ENCODE results near the gene IKZF3. TPM values are rescaled to one million over a fixed set of nuclear protein-coding genes. Genes with fewer than 3 reads are reported as not detected.
"Not testable (repeated sequence)": the region's sequence is repeated elsewhere in the genome, so short reads cannot be mapped to it uniquely, and the experiment has no call there.

Gene IKZF3
- total and polyA plus RNA-seq, 3 experiments from 2014 or later, result 119 to 138 (median 126) TPM

GRCh38 chr17:39867880-39868553, 3.9 kb upstream of the IKZF3 start, which contains the start of gene ZPBP2:
Gene ZPBP2, plus strand, starts transcription at chr17:39868202. Its CDS starts 153 bp downstream, at chr17:39868355.
- Mint-ChIP-seq H3K27me3 (peaks cover 0 to 3% of the 10 kb centered on the region in 2 donors), H3K27ac (peak within 1 kb of the TSS; percentile 96 to 99 (median 98)), H3K36me3 (peaks cover 0 to 15% (median 0%) of the 10 kb centered on the region in 3 donors), H3K4me1 (peaks cover 44 to 51% (median 44%) of the 10 kb centered on the region in 3 donors), H3K9me3 (no peaks in the 10 kb centered on the region), H3K4me3 (peak within 1 kb of the TSS; percentile 77 to 89 (median 84))
- Histone ChIP-seq H3K27ac (ENCODE audit: low read depth, low read length) (peak within 1 kb of the TSS; percentile 87), H3K4me3 (ENCODE audit: low read length) (peak within 1 kb of the TSS; percentile 55), H3K36me3 (ENCODE audit: insufficient read depth, low read length) (no peaks in the 10 kb centered on the region), H3K9me3 (ENCODE audit: low read length) (no peaks in the 10 kb centered on the region), H3K27me3 (ENCODE audit: insufficient read depth, low read length, poor library complexity, severe bottlenecking) (no peaks in the 10 kb centered on the region), H3K4me1 (ENCODE audit: insufficient read depth, low read length) (peaks cover 41% of the 10 kb centered on the region)
- ChIA-PET CTCF (interaction anchor here (0.8 to 1.1 kb wide), 2 partner anchors 113 to 138 kb away, joined by 3 read pairs; partner anchors contain the start of gene PSMD3), POLR2A (interaction anchor here (0.9 kb wide), 1 partner anchor 112 kb away, joined by 3 read pairs; no protein-coding TSS in a partner anchor)
- peak; percentile 35 to 72 (median 51) for DNase-seq

DNA sequence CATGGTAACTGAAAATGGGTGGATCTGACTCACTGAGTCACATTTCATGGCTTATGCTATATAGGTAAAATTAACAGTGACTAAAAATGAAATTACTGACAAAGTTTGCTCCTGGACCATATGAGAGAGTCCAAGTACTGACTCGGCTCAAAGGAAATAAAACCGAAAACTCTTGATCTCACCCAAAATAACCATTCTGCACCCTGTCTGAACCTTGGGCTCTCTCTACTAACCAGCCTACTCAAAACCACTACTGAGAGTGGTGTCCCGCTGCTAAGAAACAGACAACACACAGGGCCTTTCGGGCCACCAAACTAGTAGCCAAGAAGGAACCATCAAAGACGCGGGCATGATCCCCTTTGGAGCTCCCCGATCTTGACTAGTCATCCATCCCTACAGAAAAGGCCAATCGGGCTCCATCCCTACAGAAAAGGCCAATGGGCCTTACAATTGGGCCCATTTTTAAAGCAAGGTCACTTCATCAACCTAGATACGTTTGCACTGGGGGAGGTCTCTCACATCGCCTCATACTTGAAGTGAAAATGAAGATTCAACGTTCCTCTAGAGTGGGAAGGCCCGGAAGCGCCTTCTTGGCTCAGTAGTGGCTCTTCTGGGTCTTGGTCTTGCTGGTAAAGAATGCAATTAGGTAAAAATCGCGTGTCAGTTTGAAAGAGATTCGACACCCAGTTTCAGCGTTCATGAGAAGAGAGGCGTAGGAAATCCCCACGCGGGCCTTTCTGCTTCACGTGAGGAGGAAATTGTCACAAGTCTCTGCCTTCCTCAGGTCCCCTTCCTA, 3.2 kb upstream of the IKZF3 start:
- H3K9me3 ChIP-seq (ENCODE audit: low read length), result no peaks in the 10 kb centered on the region
- CTCF ChIA-PET, result no interaction called here
- H3K4me3 Mint-ChIP-seq, result peak overlapping the region; percentile 77 to 89 (median 84)
- H3K4me3 ChIP-seq (ENCODE audit: low read length), result peak overlapping the region; percentile 55
- peak overlapping the region; percentile 96 to 99 (median 98) for H3K27ac Mint-ChIP-seq
- peaks cover 0 to 15% (median 0%) of the 10 kb centered on the region in 3 donors for H3K36me3 Mint-ChIP-seq
- peaks cover 41% of the 10 kb centered on the region for H3K4me1 ChIP-seq (ENCODE audit: insufficient read depth, low read length)
- H3K9me3 Mint-ChIP-seq, result no peaks in the 10 kb centered on the region
- POLR2A ChIA-PET, result no interaction called here
- H3K36me3 ChIP-seq (ENCODE audit: insufficient read depth, low read length), result no peaks in the 10 kb centered on the region
- DNase-seq, result peak; percentile 6 to 81 (median 35)
- peaks cover 41 to 56% (median 47%) of the 10 kb centered on the region in 3 donors for H3K4me1 Mint-ChIP-seq
- H3K27me3 Mint-ChIP-seq, result peaks cover 0 to 3% of the 10 kb centered on the region in 2 donors
- H3K27ac ChIP-seq (ENCODE audit: low read depth, low read length), result peak overlapping the region; percentile 87
- H3K27me3 ChIP-seq (ENCODE audit: insufficient read depth, low read length, poor library complexity, severe bottlenecking), result no peaks in the 10 kb centered on the region

GRCh38 chr17:39866013-39866730, 2.1 kb upstream of the IKZF3 start:
- Histone ChIP-seq H3K9me3 (ENCODE audit: low read length) (no peaks in the 10 kb centered on the region), H3K4me1 (ENCODE audit: insufficient read depth, low read length) (peaks cover 41% of the 10 kb centered on the region), H3K27ac (ENCODE audit: low read depth, low read length) (no peak overlapping the region), H3K27me3 (ENCODE audit: insufficient read depth, low read length, poor library complexity, severe bottlenecking) (no peaks in the 10 kb centered on the region), H3K4me3 (ENCODE audit: low read length) (peak overlapping the region; percentile 10), H3K36me3 (ENCODE audit: insufficient read depth, low read length) (no peaks in the 10 kb centered on the region)
- H3K4me3 Mint-ChIP-seq, result peak overlapping the region; percentile 84 to 99 (median 93)
- POLR2A ChIA-PET, result interaction anchor here (0.7 to 2.9 kb wide), 5 partner anchors 81 to 274 kb away, joined by 4 to 14 read pairs (median 7); no protein-coding TSS in a partner anchor
- peaks cover 0 to 19% (median 0%) of the 10 kb centered on the region in 3 donors for H3K36me3 Mint-ChIP-seq
- CTCF ChIA-PET, result interaction anchor here (0.7 to 2.9 kb wide), 6 partner anchors 52 to 241 kb away, joined by 3 to 9 read pairs (median 4); no protein-coding TSS in a partner anchor
- peaks cover 42 to 67% (median 53%) of the 10 kb centered on the region in 3 donors for H3K4me1 Mint-ChIP-seq
- peak overlapping the region; percentile 96 to 99 (median 98) for H3K27ac Mint-ChIP-seq
- no peaks in the 10 kb centered on the region for H3K9me3 Mint-ChIP-seq
- DNase-seq, result no peak
- H3K27me3 Mint-ChIP-seq, result peaks cover 0 to 3% of the 10 kb centered on the region in 2 donors

- Mint-ChIP-seq H3K27ac (peak overlapping the region; percentile 96 to 99 (median 98)), H3K4me3 (peak overlapping the region; percentile 84 to 99 (median 93)), H3K4me1 (peaks cover 63 to 84% (median 68%) of the 10 kb centered on the region in 3 donors), H3K9me3 (no peaks in the 10 kb centered on the region), H3K36me3 (peaks cover 0 to 27% (median 3%) of the 10 kb centered on the region in 3 donors), H3K27me3 (peaks cover 0 to 2% of the 10 kb centered on the region in 2 donors)
- Histone ChIP-seq H3K27ac (ENCODE audit: low read depth, low read length) (peak overlapping the region; percentile 95), H3K9me3 (ENCODE audit: low read length) (no peaks in the 10 kb centered on the region), H3K27me3 (ENCODE audit: insufficient read depth, low read length, poor library complexity, severe bottlenecking) (no peaks in the 10 kb centered on the region), H3K4me3 (ENCODE audit: low read length) (peak overlapping the region; percentile 86), H3K36me3 (ENCODE audit: insufficient read depth, low read length) (no peaks in the 10 kb centered on the region), H3K4me1 (ENCODE audit: insufficient read depth, low read length) (peaks cover 51% of the 10 kb centered on the region)
- CTCF ChIA-PET, result interaction anchor here (1.0 to 2.9 kb wide), 8 partner anchors 51 to 133 kb away, joined by 4 to 9 read pairs (median 5); partner anchors contain the start of gene MIEN1
- no peak for DNase-seq
- POLR2A ChIA-PET, result interaction anchor here (0.7 to 2.9 kb wide), 3 partner anchors 49 to 108 kb away, joined by 3 to 14 read pairs (median 3); no protein-coding TSS in a partner anchor
Observed at GRCh38 chr17:39863244-39863917, 731 bp downstream of the IKZF3 start.

GRCh38 chr17:39861235-39861634, 2.9 kb downstream of the IKZF3 start:
- Histone ChIP-seq H3K4me1 (ENCODE audit: insufficient read depth, low read length) (peaks cover 46% of the 10 kb centered on the region), H3K36me3 (ENCODE audit: insufficient read depth, low read length) (no peaks in the 10 kb centered on the region), H3K27me3 (ENCODE audit: insufficient read depth, low read length, poor library complexity, severe bottlenecking) (no peaks in the 10 kb centered on the region), H3K4me3 (ENCODE audit: low read length) (peak overlapping the region; percentile 23), H3K27ac (ENCODE audit: low read depth, low read length) (peak overlapping the region; percentile 28), H3K9me3 (ENCODE audit: low read length) (no peaks in the 10 kb centered on the region)
- ChIA-PET CTCF (interaction anchor here (0.8 to 1.9 kb wide), 8 partner anchors 18 to 314 kb away, joined by 3 to 9 read pairs (median 4); partner anchors contain the start of gene MIEN1), POLR2A (interaction anchor here (0.9 to 1.9 kb wide), 3 partner anchors 48 to 106 kb away, joined by 3 to 5 read pairs (median 4); no protein-coding TSS in a partner anchor)
- DNase-seq, result no peak
- Mint-ChIP-seq H3K36me3 (peaks cover 0 to 32% (median 3%) of the 10 kb centered on the region in 3 donors), H3K4me1 (peaks cover 61 to 82% (median 66%) of the 10 kb centered on the region in 3 donors), H3K27ac (peak overlapping the region; percentile 59 to 99 (median 91)), H3K4me3 (peak overlapping the region; percentile 81 to 99 (median 90)), H3K27me3 (peaks cover 0 to 2% of the 10 kb centered on the region in 2 donors), H3K9me3 (no peaks in the 10 kb centered on the region)

GRCh38 chr17:39855911-39856649, 8.0 kb downstream of the IKZF3 start:
- H3K4me1 ChIP-seq (ENCODE audit: insufficient read depth, low read length), result peaks cover 56% of the 10 kb centered on the region
- Mint-ChIP-seq H3K4me3 (peak overlapping the region in 1 of 7 donors; percentile 13), H3K4me1 (peaks cover 66 to 79% (median 79%) of the 10 kb centered on the region in 3 donors), H3K36me3 (peaks cover 3 to 30% (median 6%) of the 10 kb centered on the region in 3 donors)
- H3K9me3 ChIP-seq (ENCODE audit: low read length); H3K27ac Mint-ChIP-seq; DNase-seq; H3K27ac ChIP-seq (ENCODE audit: low read depth, low read length); POLR2A ChIA-PET; H3K27me3 ChIP-seq (ENCODE audit: insufficient read depth, low read length, poor library complexity, severe bottlenecking); H3K4me3 ChIP-seq (ENCODE audit: low read length); H3K9me3 Mint-ChIP-seq; H3K27me3 Mint-ChIP-seq; H3K36me3 ChIP-seq (ENCODE audit: insufficient read depth, low read length): not testable (repeated sequence)
- CTCF ChIA-PET, result interaction anchor here (1.3 kb wide), 2 partner anchors 37 to 74 kb away, joined by 3 read pairs; no protein-coding TSS in a partner anchor
